ENCODE measurements around the gene WDFY3.
"Not testable (repeated sequence)": the region's sequence is repeated elsewhere in the genome, so short reads cannot be mapped to it uniquely, and the experiment has no call there.

Gene WDFY3

DNA sequence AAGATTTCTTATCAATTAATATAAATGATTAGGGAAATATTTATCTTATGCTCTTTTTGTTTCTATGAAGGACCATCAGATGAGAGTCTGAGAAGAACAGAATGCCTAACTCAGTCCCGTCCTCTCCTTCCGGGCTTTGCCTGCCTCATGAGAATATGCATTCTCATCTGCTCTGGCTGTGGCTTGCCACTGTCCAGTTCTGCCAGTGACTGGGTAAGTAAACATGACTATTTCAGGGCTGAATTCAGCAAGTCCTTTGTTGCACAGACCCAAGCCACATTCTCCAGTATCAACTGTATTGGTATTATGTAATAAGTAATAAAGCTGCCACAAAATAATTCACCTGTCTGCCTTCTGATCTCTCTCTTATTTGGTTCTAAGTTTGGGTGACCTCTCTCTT, 110.7 kb downstream of the WDFY3 start:
- peak; percentile 83 for DNase-seq (ENCODE audit: low spot score)

DNA sequence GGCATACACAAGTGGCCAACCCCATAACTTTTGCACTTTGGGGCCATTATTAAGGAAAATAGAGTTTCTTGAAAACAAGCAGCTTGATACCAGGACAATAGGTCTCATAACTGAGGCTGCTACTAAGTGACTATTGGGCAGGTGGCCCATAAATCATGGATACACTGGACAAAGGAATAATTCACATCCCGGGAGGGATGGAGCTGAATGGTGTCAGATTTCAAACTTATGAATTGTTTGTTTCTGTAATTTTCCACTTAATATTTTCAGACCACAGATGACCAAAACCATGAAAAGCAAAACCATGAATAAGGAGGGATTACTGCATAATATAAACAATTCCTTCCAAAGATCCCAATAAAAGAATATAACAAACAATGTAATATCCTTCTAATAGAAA, 114.4 kb downstream of the WDFY3 start:
- DNase-seq (ENCODE audit: low spot score), result peak; percentile 69

DNA sequence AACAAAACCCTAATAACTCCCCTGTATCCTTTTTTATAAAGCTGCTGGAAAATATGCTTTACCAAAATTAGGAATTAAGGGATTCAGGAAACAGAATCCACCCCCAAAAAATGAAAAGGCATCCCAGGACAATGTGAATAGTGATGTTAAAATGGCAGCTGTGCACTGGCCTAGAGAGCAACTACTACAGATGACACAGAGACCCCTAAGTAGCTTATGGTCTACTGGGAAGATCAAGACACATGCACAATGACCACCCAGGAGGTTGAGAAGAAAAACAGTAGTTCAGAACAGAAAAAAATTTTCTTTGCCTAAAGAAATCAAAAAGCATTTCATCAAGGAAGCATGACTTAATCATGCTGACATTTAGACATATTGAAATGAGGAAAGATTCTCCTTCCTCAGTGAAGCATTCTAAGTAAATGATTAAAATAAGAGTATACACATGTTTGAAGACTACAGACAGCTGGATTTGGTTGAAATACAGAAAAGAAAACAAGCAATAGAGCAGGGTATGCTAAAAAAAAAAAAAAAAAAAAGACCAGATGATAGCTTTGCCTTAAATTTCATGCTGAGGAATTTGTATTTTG, 117.3 kb downstream of the WDFY3 start:
- no peak for DNase-seq (ENCODE audit: low spot score)

DNA sequence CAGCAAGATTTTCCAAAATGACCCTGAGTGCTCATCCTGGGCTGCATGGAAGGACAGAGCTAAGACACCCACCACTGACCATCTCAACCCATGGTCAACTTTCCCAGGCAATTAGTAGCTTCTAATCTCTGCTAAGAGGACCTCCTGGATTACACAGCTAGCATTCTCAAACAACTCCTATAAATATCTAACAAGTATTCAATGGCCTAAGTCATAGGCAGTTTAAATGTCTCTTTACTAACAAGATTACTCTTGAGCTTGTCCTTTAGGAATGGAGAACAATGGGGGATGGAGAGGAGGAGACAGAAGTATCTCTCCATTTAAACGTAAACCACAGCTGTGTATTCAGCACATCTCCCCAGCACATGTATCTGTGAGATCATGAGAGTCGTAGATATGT, 118.1 kb downstream of the WDFY3 start:
- no peak for DNase-seq (ENCODE audit: low spot score)

DNA sequence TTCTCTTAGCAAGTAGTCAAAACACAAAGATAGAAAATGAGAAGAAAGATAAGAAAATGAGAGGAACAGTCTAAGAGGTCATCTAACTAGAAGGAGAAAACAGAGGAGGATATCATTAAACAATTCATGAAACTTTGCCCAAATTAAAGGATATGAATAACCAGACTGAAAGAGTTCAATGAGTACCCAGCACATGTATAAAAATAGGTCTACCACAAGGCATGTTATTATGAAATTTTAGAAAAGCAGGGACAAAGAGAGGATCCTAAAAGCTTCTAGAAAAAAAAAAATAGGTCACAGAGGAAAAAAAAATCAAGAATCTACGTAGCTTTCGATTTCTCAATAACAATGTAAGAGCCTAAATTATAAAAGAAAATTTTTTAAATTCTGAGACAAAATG, 118.5 kb downstream of the WDFY3 start:
- DNase-seq (ENCODE audit: low spot score), result no peak

DNA sequence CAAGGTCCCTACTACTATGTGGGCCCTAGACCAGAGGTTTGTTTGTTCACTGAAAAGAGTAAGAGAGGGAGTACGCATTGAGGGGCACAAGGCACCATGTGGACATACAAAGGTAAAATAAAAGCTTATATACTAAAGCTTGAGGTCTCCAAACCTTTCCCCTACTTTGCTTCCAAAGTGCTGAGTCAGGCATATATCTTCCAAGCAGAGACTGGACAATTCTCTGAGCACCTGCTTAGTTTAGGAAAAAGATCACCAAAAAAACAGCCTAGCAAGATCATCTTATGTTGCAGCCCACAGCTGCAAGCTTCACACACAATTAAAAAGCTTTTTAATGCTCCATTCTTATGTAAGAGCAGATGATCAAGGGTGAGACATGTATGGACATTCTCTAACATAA, 119.5 kb downstream of the WDFY3 start:
- DNase-seq (ENCODE audit: low spot score), result no peak

DNA sequence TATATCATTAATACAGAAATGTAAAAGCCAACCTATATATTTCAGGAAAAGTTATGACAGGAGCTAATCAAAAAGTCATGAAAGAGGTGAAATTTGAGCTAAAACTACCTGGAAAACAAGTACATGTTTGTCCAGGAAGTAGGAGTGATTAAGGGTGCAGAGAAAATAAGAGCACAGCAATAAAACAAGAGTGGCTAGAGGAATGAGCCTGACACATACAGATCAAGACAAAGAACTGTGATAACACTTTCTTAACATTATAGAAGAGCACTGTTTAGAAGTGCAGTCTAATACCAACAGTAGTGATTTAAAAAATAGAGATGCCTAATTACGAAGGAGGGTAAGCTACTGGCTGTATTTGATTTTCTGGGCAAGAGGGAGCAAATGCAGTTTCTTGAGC, 125.1 kb downstream of the WDFY3 start:
- no peak for DNase-seq (ENCODE audit: low spot score)

DNA sequence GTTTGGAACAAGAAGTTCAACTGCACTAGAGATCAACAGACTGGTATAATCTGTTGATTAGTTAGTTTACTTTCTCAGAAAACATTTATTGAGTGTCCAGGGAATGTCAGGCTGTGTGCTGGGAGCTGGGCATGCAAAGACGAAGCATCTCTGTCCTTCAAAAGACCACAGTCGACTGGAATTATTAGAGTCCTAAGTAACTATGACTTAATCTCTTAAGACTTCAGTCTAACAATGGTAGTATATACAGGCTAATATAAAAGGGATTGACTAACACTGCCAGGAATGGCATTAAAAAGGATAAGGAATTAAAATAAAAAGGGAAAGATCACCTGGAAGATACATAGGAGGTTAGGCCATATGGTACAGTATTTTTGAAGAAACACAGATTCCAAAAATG, 128.7 kb downstream of the WDFY3 start:
- DNase-seq (ENCODE audit: low spot score), result no peak

DNA sequence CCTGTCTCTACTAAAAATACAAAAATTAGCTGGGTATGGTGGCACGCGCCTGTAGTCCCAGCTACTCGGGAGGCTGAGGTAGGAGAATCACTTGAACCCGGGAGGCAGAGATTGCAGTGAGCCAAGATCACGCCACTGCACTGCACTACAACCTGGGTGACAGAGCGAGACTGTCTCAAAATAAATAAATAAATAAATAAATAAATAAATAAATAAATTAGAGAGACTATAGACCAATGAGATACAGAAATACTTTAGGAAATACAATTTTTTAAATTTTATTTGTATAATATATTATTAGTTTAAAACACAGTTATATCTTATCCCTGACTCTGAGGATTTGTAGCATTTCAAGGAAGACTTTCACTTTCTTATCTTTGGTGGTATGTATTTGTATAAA, 136.9 kb downstream of the WDFY3 start:
- not testable (repeated sequence) for DNase-seq (ENCODE audit: low spot score)

DNA sequence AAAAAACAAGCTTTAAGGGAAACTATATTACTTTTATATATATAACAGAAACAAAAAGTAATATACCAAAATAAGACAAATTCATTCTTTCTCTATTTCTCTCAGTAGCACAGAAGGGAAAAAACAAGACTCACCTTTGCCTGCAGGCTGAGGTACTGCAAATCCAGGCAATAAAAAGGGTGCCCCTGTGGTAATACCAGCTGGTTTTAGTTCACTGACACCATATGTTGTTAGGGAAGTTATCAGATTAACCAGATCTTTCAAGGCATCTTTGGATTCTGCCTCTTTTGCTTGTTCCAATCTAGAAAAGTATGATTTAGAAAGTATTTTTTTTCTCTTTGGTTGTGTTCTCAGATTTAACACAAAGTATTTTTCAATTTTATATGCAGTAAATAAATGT, 139.8 kb downstream of the WDFY3 start:
- DNase-seq (ENCODE audit: low spot score), result no peak

DNA sequence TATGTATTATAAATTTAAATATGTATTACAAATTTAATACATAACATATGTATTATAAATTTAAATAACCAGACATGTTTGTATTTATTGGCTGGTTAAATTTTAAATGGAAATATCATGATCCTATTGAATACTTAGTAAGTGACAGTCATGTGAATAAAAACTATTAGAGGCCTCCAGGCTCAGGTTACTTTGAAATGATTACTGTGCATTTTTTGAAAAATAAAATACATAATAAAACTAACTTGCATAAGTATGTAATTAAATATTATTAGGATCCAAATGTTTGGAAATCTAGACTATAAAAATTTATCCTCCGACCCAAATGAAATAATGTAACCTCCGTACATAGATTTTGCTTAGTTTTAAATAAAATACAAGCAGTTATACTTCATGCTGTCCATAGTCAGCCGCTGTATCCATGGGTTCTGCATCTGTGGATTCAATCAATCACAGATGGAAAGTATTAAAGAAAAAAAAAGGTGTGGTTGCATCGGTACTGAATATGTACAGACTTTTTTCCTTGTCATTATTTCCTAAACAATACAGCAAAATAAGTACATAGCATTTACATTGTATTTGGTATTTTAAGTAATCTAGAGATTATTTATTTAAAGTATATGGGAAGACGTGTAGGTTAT, 140.7 kb downstream of the WDFY3 start:
- no peak for DNase-seq (ENCODE audit: low spot score)

DNA sequence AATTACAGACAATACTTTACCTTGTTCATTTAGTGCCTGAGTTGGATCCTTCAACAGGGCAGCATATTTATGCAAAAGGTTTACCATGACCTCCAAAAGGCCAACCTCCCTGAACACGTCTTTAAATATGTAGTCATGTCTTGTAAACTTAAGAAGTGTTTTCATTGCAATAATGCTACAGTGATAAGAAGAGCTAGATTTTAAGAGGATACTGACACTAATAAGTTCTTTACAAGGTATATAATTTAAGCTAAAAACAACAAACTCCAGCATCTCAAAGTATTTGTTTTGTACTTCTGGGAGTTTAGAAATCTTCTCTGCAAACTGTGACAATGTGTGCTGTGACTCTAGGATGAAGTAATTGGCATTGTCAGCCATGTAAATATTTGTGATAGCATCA, 145.4 kb downstream of the WDFY3 start:
- DNase-seq (ENCODE audit: low spot score), result no peak

DNA sequence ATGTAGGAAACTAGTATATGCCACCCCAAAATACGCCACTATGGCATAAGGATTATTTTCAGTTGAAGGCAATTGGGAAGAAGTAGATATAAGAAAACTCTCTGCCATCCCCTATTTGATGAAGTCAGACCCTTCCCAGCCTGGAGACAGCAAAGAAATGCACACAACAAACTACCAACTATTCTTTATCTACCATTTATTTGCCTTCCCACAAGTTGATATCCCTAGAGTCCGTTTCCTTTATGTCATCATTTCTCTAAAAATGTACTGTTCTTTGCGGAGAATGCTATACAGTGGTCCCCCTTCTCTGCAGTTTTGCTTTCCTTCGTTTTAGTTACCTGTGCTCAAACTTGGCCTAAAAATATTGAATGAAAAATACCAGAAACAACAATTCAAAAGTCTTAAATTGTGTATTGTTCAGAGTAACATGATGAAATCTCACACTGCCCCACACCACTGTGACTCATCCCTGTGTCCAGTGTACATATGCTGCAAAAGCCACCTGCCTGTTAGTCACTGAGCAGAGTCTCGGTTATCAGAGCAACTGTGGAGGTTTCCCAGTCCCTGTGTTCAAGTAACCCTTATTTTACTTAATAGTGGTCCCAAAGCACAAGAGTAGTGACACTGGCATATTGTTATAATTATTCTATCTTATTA, 152.3 kb downstream of the WDFY3 start:
- no peak for DNase-seq (ENCODE audit: low spot score)

DNA sequence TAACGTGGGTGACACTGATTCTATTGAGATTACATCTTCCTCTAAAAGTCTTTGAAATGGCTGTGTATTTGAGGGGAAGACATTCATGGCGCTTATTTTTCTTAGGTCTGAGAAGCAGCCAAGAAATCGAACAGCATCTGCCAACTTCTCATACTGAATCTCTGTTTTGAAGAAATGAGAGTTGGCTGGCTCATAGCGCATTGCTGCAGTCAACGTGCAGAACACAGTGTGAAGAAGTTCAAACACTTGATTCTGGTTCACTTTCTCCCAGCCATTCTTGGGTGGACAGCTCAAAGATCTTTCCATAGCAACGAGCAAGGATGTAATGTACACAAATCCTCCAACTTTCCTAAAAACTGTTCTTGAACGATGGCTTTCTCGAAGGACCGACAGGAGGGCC, 156.5 kb downstream of the WDFY3 start:
- DNase-seq (ENCODE audit: low spot score), result peak; percentile 74

DNA sequence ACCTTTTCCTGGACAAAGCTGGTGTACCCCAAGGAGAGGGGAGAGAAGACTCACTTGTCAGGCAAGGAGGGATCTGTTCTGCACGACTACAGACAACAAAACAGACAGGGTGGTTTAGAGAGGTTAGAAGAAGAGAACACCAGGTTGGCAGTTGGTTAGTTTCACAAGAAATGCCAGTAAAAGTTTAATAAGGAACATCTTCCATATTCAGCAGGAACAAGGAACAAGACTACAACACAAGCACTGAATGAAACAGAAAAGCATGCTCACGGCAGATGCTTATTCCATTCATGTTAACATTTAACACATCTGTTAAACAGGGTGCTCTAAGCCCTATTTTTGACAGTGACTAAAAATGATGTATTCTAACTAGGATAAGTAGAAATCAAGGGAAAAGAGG, 158.2 kb downstream of the WDFY3 start:
- no peak for DNase-seq (ENCODE audit: low spot score)

DNA sequence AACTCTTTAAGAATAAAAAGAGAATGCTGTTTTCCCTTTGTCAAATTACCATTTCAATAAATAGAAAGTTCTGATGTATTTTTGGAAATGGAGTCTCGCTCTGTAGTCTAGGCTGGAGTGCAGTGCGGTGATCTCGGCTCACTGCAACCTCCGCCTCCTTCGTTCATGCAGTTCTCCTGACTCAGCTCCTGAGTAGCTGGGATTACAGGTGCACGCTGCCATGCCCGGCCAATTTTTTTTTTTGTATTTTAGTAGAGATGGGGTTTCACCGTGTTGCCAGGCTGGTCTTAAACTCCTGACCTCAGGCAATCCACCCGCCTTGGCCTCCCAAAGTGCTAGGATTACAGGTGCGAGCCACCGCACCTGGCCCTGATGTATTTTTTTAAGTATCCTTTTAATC, 159.9 kb downstream of the WDFY3 start:
- DNase-seq (ENCODE audit: low spot score), result not testable (repeated sequence)

DNA sequence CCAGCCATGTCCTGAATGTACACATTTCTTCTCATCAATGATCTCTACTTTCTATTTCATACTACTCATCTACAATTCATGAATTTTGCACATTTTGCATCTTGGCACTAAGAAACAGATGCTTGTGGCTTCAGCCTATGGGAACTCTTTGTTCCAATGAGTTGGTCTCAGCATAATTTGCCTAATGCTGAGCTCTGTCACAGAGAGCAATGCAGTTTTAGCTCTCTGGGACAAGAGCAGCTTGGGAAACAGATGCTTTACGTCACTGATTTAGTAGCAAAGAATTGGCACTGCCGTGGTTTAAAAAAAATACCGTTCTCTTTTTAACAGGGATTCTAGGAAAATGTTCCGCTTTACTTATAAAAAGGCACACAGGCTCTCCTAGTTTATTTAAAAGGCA, 162.4 kb downstream of the WDFY3 start:
- DNase-seq (ENCODE audit: low spot score), result peak; percentile 76

DNA sequence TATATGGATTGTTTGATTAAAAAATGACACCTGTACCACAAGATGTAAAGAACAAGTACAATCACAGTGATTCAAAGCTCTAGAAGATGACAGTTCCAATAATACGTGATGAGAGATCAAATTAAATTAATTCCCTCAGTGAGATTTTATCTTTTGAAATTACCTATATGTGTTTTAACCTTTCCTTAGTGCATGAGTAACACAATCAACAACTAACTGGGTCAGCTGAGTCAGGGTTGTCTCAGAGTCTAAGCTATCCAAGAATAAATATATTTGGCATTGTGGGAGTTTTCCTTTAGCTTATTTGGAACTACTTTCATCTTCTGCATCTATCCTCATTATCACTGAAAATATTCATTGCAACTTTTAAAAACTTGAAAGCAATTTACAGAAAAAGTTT, 162.8 kb downstream of the WDFY3 start:
- DNase-seq (ENCODE audit: low spot score), result no peak

DNA sequence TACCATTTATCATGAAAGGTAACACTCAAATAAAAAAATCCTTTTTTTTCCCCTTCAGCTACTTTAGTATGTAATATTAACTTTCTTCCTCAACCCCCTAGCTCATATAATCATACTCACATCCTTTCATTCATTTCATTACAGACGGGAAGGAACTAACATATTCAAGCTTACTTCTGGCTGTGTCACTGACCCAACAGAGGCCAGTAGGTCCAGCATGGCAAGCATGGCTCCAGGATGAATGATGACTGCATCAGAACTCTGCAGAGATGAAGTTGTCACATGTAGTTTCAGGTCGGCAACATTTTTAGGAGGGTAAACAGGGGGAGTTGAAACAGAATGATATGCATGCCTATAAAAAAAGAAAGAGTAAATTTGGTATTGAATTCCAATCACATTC, 163.4 kb downstream of the WDFY3 start:
- DNase-seq (ENCODE audit: low spot score), result no peak

DNA sequence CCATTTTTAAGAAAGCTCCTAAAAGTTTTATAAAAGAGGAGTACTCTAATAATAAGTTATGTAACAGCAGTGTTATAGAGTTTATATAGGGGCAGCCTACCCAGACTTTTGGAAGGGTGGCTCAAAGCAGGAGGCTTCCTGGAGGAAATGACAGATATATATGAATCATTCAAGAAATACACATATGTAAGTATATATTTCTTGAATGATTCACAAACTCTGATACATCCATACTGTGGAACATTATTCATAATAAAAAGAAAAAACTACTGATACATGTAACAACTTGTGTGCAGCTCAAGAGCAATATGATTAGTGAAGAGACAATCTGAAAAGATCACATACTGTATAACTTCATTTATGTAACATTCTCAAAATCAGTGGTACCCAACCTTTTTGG, 166.2 kb downstream of the WDFY3 start:
- no peak for DNase-seq (ENCODE audit: low spot score)

DNA sequence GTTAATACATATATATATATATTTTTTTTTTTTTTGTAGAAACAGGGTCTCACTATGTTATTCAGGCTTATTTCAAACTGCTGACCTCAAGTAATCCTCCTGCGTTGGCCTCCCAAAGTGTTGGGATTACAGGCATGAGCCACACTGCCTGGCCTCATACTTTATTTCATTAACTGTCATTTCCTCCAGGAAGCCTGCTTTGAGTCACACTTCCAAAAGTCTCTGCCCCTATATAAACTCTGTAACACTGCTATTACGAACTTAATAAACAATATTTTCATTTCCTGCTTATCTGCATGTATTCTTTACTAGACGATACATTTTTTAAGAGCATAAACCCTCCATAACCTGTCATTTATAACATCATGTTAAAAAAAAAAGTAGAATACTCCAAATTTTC, 167.2 kb downstream of the WDFY3 start:
- DNase-seq (ENCODE audit: low spot score), result no peak

DNA sequence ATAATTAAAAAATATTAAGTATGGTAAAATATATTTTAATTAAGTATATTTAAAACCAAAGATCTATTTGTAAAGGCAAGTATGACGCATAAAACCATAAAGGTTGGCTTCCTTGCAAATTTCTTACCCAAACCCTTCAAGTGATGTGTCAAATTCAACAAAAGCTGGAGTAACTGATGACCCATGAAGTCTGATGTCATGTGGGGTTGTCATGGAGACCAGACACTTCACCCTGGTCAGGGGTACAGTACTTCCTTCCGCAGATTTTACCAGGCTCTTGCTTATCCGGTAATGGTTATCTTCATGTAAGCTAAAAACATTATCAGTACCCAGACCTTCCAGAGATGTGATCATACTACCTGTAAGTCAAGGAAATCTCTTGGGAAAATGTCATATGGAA, 170.1 kb downstream of the WDFY3 start:
- no peak for DNase-seq (ENCODE audit: low spot score)

DNA sequence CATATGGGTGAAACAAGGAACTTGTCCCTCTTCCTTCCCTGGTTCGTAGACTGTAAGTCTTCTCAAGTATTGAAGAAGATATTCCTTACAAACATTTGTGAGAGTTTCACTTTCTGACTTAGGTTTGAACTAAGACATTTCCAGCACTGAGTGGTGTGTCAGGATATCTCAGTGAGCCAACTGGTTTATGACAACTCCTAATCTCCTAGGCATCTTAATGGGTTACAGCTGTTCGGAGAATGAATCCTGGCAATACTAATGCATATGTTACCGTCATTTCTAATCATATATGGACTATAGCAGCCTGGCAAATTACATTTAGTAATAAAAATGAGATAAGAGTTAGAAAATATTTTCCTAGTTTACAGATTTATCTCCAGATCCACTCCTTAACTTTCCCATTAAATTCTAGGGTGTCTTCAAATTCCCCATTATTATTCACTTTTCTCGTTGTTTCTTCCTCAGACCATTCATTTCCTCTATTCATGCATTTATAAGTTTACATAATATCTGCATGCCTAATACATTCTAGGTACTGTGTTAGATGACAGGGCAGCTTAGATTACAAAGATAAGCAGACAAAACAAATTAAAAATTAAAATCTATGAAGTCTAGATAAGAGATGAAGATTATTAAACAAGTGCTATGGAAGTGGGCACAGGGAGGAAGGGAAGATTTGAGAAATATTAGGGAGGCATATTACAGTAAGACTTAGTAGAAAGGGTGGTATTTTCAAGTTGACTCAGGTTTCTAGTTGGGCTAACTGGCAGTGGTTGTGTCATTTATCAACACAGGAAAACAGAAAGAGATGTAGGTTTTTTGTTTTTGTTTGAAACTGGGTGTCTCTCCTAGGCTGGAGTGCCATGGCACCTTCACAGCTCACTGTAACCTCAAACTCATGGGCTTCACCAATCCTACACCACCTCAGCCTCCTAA, 173.9 kb downstream of the WDFY3 start:
- DNase-seq (ENCODE audit: low spot score), result no peak

All from Ammon's horn (tissue), 1 donor.